Measurements from ENCODE around the gene NDUFC1.

NDUFC1 gene

DNA sequence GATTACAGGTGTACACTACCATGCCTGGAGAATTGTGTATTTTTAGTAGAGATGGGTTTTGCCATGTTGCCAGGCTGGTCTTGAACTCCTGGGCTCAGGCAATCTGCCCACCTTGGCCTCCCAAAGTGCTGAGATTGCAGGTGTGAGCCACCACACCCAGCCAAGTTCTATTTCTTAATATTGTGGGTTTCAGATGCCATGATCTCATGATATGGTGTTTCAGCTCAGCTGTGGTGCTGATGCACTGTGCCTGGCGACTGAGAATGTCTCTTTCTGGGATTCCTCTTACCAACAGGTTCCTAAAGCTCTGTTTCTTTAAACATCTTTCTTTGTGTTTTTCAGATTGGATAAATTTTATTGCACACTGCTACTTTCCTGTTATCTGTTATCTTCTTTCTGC lies 17.3 kb upstream of the NDUFC1 start:
- TF ChIP-seq, protein P1, sequence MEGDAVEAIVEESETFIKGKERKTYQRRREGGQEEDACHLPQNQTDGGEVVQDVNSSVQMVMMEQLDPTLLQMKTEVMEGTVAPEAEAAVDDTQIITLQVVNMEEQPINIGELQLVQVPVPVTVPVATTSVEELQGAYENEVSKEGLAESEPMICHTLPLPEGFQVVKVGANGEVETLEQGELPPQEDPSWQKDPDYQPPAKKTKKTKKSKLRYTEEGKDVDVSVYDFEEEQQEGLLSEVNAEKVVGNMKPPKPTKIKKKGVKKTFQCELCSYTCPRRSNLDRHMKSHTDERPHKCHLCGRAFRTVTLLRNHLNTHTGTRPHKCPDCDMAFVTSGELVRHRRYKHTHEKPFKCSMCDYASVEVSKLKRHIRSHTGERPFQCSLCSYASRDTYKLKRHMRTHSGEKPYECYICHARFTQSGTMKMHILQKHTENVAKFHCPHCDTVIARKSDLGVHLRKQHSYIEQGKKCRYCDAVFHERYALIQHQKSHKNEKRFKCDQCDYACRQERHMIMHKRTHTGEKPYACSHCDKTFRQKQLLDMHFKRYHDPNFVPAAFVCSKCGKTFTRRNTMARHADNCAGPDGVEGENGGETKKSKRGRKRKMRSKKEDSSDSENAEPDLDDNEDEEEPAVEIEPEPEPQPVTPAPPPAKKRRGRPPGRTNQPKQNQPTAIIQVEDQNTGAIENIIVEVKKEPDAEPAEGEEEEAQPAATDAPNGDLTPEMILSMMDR (IDR thresholded peaks at IDR 0.05), result no peak

DNA sequence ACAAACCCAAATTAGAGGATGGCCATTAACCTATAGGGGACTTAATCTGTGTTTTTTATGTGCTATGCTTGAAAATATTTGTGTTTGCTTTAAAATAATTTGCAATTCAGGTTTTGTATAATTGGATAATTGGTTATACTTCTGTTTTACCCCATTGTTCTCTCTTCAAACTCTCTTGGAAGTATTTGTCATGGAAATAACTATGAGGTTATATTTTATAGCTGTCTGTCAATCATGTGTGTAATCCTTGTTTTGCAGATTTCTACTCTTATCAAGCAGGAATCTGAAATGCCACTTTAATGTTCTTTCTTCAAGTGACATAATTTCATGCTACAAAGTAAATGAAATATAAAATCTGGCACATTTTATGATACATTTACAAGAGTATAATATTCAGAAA lies 15.4 kb upstream of the NDUFC1 start:
- TF ChIP-seq, protein P1 (IDR thresholded peaks at IDR 0.05), result no peak

DNA sequence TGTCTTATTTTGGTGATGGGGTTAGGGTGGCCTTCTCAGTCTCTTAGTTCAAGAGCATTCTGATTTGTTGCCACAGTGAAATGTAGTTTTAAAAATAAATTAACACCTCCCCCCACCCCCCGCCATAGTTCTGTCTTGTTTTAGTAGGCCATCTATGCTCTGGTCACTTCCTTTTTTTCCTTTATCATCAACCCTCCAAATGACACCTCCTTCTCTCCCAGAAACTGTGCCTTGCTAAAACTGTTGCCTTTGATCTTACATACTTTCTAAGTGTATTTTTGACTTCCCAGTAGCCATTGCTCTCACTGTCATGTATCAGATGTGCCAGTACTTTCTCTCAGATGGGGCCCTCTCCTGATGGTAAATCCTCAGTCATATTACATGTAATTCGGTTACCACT lies 14.5 kb upstream of the NDUFC1 start:
- TF ChIP-seq, protein P1 (IDR thresholded peaks at IDR 0.05), result no peak

DNA sequence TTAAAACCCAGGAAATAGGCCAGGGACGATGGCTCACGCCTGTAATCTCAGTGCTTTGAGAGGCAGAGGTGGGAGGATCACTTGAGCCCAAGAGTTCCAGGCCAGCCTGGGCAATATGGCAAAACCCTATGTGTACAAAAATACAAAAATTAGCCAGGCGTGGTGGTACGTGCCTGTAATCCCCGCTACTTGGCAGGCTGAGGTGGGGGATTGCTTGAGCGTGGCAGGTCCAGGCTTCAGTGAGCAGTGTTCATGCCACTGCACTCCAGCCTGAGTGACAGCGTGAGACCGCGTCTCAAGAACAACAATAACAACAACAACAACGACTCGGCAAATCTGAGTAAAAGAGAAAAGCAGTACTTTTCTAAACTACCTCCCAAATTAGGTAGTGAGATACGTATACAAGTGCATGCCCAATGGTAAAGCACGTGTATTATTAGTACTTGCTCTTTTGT lies 13.0 kb upstream of the NDUFC1 start:
- TF ChIP-seq, protein P1 (IDR thresholded peaks at IDR 0.05), result no peak

DNA sequence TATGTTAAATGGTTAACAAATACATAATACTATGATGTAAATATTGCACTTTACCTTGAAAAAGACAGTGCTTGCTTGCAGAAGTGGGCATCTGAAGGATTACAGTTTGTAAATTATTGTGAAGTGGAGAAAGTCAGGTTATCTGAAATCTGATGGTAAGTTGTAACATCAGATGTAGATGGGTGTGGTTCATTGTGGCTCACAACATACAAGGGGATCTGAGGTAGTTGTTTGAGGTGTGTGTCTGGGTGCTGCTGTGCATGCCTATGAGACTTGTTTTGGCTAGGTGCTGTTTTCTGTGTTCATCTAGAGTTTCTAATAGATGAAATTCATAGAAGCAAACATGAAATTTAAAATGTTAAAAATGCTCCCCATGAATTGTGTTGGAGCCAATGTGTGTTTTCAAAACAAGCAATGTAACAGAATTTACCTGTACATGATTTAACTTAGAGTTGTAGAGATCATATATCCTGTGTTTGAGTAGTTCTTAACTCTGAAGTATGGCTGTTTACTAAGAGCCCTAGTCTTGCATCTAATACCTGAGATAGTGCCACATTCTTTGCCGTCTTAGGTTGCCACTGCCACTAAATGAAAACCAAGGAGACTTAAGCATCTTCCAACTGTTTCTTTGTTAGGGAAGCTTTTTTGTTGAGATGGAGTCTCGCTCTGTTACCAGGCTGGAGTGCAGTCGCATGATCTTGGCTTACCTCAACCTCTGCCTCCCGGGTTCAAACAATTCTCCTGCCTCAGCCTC lies 11.9 kb upstream of the NDUFC1 start:
- TF ChIP-seq, protein P1 (IDR thresholded peaks at IDR 0.05), result no peak

DNA sequence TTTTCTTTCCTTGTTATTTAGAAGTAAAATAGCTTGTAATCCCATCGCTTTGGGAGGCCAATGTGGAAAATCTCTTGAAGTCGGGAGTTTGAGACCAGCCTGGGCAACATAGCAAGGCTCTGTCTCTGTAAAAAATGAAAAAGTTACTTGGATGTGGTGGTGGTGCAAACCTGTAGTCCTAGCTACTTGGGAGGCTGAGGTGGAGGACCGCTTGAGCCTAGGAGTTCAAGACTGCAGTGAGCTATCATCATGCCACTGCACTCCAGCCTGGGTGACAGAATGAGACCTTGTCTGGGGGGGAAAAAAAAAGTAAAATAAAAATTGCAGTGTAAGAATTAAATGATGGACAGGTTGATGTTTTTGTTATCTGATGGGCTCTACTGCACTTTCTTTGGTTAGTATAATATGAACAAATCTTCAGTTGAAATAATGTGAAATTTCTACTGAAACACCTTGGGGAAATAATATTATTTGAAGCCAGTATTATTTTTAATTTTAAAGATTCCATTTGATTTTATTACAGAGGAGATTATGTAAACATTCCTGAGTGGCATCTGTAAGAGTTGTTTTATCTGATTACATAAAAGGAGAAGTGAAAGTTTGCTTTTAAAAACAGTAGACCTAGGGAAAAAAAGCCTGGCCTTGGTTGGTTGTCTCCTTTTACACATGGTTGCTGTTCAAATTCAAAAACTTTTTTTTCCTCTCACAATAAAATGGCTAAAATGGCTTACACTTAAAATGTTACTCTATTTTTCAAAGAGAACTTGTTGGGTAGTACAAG lies 10.5 kb upstream of the NDUFC1 start:
- TF ChIP-seq, protein P1 (IDR thresholded peaks at IDR 0.05), result no peak

DNA sequence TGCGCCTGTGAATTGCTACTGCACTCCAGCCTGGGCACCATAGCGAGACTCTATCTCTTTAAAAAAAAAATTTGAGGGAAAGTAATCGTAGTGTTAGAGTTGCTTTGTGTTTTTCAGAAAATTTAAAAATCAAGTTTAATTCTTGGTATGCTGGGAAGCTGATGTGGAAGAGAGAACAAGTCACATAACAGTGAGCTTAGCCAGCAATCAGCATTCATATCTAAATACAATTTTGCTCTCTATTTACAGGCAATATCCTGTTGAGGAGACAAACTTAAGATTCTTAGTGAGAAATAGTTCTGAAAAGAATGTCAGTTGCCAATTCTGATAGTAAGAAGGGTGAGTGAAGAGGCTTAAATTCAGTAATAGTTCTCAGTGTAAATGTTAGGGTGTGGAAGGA lies 9.6 kb upstream of the NDUFC1 start:
- TF ChIP-seq, protein P1 (IDR thresholded peaks at IDR 0.05), result no peak

Measured in LNCAP (cell line).